Mesodermal cell (in vitro differentiated cells): ENCODE measurements around the gene PRRG3. TPM values are rescaled to one million over a fixed set of nuclear protein-coding genes. Genes with fewer than 3 reads are reported as not detected.
A peak's percentile ranks its signal among the peaks of the same experiment; 100 is the strongest.

Experiments
- H3K27ac ChIP-seq: 2 replicates; pipeline ENCODE4 v1.7.0; 2013; ENCODE audit warnings: mild to moderate bottlenecking, low read depth, low read length, moderate library complexity; ENCODE audit not compliant: severe bottlenecking
- H3K36me3 ChIP-seq: 2 replicates; pipeline ENCODE4 v1.7.1; 2013; ENCODE audit warnings: mild to moderate bottlenecking, low read length, moderate library complexity; ENCODE audit not compliant: control insufficient read depth, insufficient read depth
- H3K4me1 ChIP-seq: one replicate; pipeline ENCODE4 v1.7.1; 2013; ENCODE audit warnings: mild to moderate bottlenecking, low read length; ENCODE audit not compliant: insufficient read depth, control insufficient read depth, poor library complexity, severe bottlenecking
- H3K4me3 ChIP-seq: 2 replicates; pipeline ENCODE4 v1.7.0; 2013; ENCODE audit warnings: low read length, control low read depth, mild to moderate bottlenecking; ENCODE audit not compliant: insufficient read depth, poor library complexity, severe bottlenecking; ENCODE audit errors: extremely low read depth
- H3K9me3 ChIP-seq: 2 replicates; pipeline ENCODE4 v1.7.1; 2013; ENCODE audit warnings: mild to moderate bottlenecking, low read length, moderate library complexity; ENCODE audit not compliant: control insufficient read depth
- WGBS, 2 experiments: methylation state at CpG; one replicate each; pipeline ENCODE4 v1.1.5; 2013; ENCODE audit warnings: missing lambda C conversion rate in 2 of 2; ENCODE audit not compliant: insufficient coverage in 2 of 2; 5-methylcytosine and 5-hydroxymethylcytosine counted together
- polyA plus RNA-seq, 2 experiments: library from polyadenylated mRNA; stranded (reverse); fragments of 50-300 nt; gene quantifications; one replicate each; pipeline ENCODE4 v1.2.3, GENCODE V29; 2013

PRRG3 gene
- 1.6 TPM for polyA plus RNA-seq (2013, experiment 1 of 2)
- polyA plus RNA-seq (2013, experiment 2 of 2), result 1.9 TPM

DNA sequence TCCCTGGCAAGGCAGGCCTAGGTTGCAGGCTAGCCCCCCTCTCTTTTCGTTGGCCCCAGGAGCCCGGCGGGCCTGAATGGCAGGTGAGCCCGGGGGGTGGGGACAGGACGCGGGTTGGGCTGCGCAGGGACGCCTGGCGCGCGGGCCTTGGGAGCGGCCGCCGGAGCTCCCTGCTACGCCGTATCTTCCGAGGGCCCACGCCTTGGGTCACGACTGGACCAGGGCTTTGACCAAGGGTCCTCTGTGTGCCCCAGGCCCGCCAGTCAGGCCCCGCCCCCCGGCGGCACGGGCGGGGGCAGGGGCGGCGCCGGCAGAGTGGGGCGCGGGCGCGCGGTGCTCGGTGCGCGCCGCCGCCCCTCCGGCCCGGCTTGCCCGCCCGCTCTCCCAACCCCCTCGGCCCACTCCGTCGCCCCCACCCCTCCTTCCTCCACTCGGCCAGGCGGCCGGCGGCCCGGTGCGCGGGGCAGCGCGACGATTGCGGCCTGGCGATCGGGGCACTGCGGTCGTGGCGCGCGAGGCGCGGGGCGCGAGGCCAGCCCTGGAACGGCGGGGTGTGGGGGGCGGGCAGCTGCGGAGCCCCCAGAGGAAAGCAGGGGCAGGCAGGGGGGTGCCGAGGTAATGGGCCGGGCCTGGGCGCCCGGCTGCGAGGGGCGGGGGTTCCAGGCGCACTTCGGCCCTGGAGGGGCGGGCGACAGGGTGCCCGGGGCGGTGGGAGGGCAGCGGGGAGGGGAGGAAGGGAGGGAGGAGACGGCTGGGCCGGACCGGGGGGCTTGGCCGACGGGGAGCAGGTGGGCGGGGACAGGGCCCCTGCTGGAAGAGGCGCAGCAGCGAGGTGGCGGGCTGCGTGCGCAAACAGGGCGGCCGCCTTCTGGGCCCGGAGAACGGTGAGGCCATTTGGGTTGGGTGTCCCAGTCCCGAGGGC is at the start of gene PRRG3:
Gene PRRG3, plus strand, starts transcription at position 798 of the 922 bp plus-strand sequence. CDS start 3,357 bp downstream, outside the sequence.
- Histone ChIP-seq H3K4me3 (peak within 1 kb of the TSS; percentile 33), H3K4me1 (no peaks in the 10 kb centered on the region), H3K9me3 (no peaks in the 10 kb centered on the region), H3K36me3 (no peaks in the 10 kb centered on the region), H3K27ac (no peak within 1 kb of the TSS)
- WGBS, 2 experiments, result 3 to 7% methylated on average over 3 to 30 of the region's 100 CpGs

DNA sequence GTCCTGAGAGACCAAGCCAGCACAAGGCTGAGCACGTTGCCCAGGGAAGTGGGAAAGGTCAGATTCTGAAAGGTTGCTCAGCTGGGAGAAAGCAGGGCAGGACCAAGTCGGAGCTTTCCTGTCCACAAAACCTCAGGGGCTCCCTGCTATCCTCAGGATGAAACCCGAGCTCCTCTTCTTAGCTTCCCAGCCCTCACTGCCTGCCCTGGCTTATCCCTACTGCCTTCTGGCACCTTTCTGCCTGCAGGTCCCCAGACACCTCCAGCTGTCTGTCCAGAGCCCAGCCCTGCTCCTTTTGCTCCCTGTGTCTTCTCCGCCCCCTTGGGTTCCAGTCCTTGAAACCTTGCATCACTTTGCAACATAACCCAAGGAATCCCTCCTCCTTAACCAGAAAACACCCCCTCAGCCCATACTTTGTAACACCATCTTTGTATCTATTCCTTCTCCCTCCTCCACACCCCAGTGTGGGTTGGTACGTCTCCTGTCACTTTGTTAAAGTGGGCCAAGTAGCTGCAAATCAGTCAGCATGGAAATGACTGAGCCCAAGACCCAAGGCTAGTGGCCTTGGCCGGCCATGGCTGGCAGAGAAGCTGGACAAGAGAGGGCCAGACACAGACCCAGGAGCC is 20.0 kb upstream of the PRRG3 start:
- no peak overlapping the region for H3K4me3 ChIP-seq
- no peaks in the 10 kb centered on the region for H3K4me1 ChIP-seq
- H3K36me3 ChIP-seq, result no peaks in the 10 kb centered on the region
- H3K9me3 ChIP-seq, result no peaks in the 10 kb centered on the region
- 80% methylated on average over 3 of the region's 6 CpGs; no CpG with 5 or more reads in 1 of the 2 experiments for WGBS, 2 experiments
- H3K27ac ChIP-seq, result no peak overlapping the region

- Histone ChIP-seq H3K4me1 (no peaks in the 10 kb centered on the region), H3K9me3 (no peaks in the 10 kb centered on the region), H3K4me3 (no peak overlapping the region), H3K27ac (no peak overlapping the region), H3K36me3 (no peaks in the 10 kb centered on the region)
- 100% methylated on average over 1 of the region's 4 CpGs; no CpG with 5 or more reads in 1 of the 2 experiments for WGBS, 2 experiments
Observed at GRCh38 chrX:151676196-151676595, 19.1 kb upstream of the PRRG3 start.

DNA sequence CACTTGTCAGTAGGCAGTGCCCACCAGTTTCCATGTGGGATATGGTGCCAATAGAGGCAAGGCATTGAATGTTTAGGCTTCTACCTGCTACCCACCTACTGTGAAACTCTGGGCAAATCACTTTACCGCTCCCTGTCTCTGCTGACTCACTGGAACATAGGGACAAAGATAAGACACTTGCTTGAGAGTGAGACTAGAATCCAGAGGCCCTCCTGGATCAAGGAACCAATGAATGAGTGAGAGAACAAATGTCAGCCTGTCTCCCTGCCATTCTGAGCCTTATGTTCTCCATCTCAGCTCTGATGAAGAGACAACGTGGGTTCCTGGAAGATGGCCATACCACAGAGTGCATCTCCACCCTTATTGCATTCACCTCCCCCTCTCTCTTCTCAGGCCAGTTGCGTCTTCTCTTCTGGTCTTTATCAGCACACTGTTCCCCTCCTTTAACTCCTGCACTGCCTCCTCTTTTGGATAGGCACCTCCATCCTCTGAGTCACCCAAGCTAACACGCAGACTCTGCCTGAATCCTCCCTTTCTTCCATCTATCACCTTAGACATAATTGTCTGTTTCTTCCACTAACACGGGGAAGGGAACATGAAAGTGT is 15.4 kb upstream of the PRRG3 start:
- no peaks in the 10 kb centered on the region for H3K36me3 ChIP-seq
- H3K4me3 ChIP-seq, result no peak overlapping the region
- WGBS, 2 experiments, result 63% methylated on average over 1 of the region's 5 CpGs; no CpG with 5 or more reads in 1 of the 2 experiments
- no peaks in the 10 kb centered on the region for H3K4me1 ChIP-seq
- H3K9me3 ChIP-seq, result no peaks in the 10 kb centered on the region
- H3K27ac ChIP-seq, result no peak overlapping the region

GRCh38 chrX:151680805-151681204 is 14.5 kb upstream of the PRRG3 start:
- H3K9me3 ChIP-seq, result no peaks in the 10 kb centered on the region
- no peak overlapping the region for H3K27ac ChIP-seq
- no peaks in the 10 kb centered on the region for H3K4me1 ChIP-seq
- 29 to 36% methylated on average over 2 to 3 of the region's 4 CpGs for WGBS, 2 experiments
- H3K4me3 ChIP-seq, result no peak overlapping the region
- no peaks in the 10 kb centered on the region for H3K36me3 ChIP-seq

- no peak overlapping the region for H3K27ac ChIP-seq
- H3K4me3 ChIP-seq, result no peak overlapping the region
- H3K4me1 ChIP-seq, result no peaks in the 10 kb centered on the region
- no peaks in the 10 kb centered on the region for H3K36me3 ChIP-seq
- no peaks in the 10 kb centered on the region for H3K9me3 ChIP-seq
Observed at GRCh38 chrX:151687635-151688034, 7.6 kb upstream of the PRRG3 start.

DNA sequence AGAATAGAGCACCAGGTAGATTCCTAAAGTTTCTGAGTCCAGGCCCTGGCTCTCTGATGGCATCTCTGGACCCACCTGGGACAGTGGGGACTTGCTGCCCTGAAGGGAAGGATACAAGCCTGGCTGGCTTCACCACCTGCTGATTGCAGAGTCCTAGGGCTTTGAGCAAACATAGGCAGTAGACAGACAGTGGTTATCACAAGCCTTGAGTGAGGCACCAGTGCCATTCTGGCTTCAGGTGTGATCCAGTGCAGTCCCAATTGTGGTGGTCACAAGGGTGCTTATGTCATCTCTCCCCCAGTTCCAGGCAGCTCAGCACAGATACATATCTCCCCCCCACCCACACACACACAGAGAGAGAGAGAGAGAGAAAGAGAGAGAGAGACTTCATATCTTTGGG is 6.6 kb upstream of the PRRG3 start:
- Histone ChIP-seq H3K36me3 (no peaks in the 10 kb centered on the region), H3K4me1 (no peaks in the 10 kb centered on the region), H3K27ac (no peak overlapping the region), H3K4me3 (no peak overlapping the region), H3K9me3 (no peaks in the 10 kb centered on the region)

- Histone ChIP-seq H3K4me3 (no peak overlapping the region), H3K27ac (no peak overlapping the region), H3K9me3 (no peaks in the 10 kb centered on the region), H3K36me3 (no peaks in the 10 kb centered on the region), H3K4me1 (no peaks in the 10 kb centered on the region)
- WGBS, 2 experiments, result 97 to 100% methylated on average over 3 of the region's 6 CpGs
Observed at GRCh38 chrX:151692825-151693224, 2.4 kb upstream of the PRRG3 start.

- Histone ChIP-seq H3K4me1 (no peaks in the 10 kb centered on the region), H3K9me3 (no peaks in the 10 kb centered on the region), H3K4me3 (no peak overlapping the region), H3K36me3 (no peaks in the 10 kb centered on the region), H3K27ac (no peak overlapping the region)
- 93 to 100% methylated on average over 4 to 7 of the region's 12 CpGs for WGBS, 2 experiments
Observed at GRCh38 chrX:151694121-151694520, 1.1 kb upstream of the PRRG3 start.

GRCh38 chrX:151695583-151696340 is 504 bp downstream of the PRRG3 start:
- Histone ChIP-seq H3K27ac (no peak overlapping the region), H3K36me3 (no peaks in the 10 kb centered on the region), H3K4me1 (no peaks in the 10 kb centered on the region), H3K9me3 (no peaks in the 10 kb centered on the region), H3K4me3 (peak overlapping the region; percentile 33)
- 42% methylated on average over 11 of the region's 19 CpGs; no CpG with 5 or more reads in 1 of the 2 experiments for WGBS, 2 experiments
